Transverse colon (tissue), 4 donors: ENCODE data around the gene SCLY. TPM values are rescaled to one million over a fixed set of nuclear protein-coding genes. Genes with fewer than 3 reads are reported as not detected.
"Not testable (repeated sequence)": the region's sequence is repeated elsewhere in the genome, so short reads cannot be mapped to it uniquely, and the experiment has no call there.

Experiments
- DNase-seq: peaks from one replicate; pipeline ENCODE4 v3.0.0-alpha.2; 2019
- H3K27ac ChIP-seq, 4 donors: fragments of 200-600 bp; sonication (generic); 2 replicates each; pipeline ENCODE4 v1.5.1; 2016 to 2018; ENCODE audit warnings: inconsistent platforms in 4 of 4
- H3K27me3 ChIP-seq: fragments of 200-600 bp; sonication (generic); 2 replicates; pipeline ENCODE4 v1.5.1; 2017; ENCODE audit warnings: inconsistent platforms
- H3K36me3 ChIP-seq, 4 donors: fragments of 200-600 bp; sonication (generic); 2 replicates each; pipeline ENCODE4 v1.5.1; 2017 to 2019; ENCODE audit warnings: inconsistent platforms in 4 of 4
- H3K4me1 ChIP-seq, 4 donors: fragments of 200-600 bp; sonication (generic); 2 replicates each; pipeline ENCODE4 v1.5.1; 2017 to 2020; ENCODE audit warnings: inconsistent platforms in 4 of 4
- H3K4me3 ChIP-seq, 4 donors: fragments of 200-600 bp; sonication (generic); 1 replicate in 1 of 4; 2 replicates in 3 of 4; pipeline versions ENCODE4 v1.5.1 to v1.6.1; 2017 to 2019; ENCODE audit warnings: inconsistent platforms in 4 of 4
- H3K9me3 ChIP-seq, 2 donors: fragments of 200-600 bp; sonication (generic); 2 replicates each; pipeline ENCODE4 v1.5.1; 2017 to 2019; ENCODE audit warnings: inconsistent platforms in 2 of 2
- EP300 ChIP-seq: sonication (generic); formaldehyde crosslinking; IDR thresholded peaks from one replicate; pipeline ENCODE4 v1.6.1; 2017; ENCODE audit warnings: antibody characterized with exemption, low read depth
- POLR2A ChIP-seq: fragments of 450-650 bp; IDR thresholded peaks from one replicate; pipeline ENCODE4 v1.6.1; 2016; ENCODE audit warnings: antibody characterized with exemption, mild to moderate bottlenecking, moderate library complexity
- POLR2AphosphoS5 ChIP-seq, 3 donors: sonication (generic); formaldehyde crosslinking; IDR thresholded peaks; one replicate each; pipeline ENCODE4 v1.6.1; 2016; ENCODE audit warnings: antibody characterized with exemption in 3 of 3
- WGBS, 2 donors: methylation state at CpG; one replicate each; pipeline ENCODE4 v1.1.5; 2018; ENCODE audit warnings: low coverage in 1 of 2; 5-methylcytosine and 5-hydroxymethylcytosine counted together
- in situ Hi-C, 4 donors: fragments of 200-750 bp; cut with MboI; loops; one replicate each; pipeline versions ENCODE4 v1.15.0 to v1.15.1; 2017; ENCODE audit warnings: low sequenced_read_pairs in 3 of 4, low pct_ligation_motif_present in 1 of 4, low pct_unique_long_range_greater_than_20kb in 1 of 4
- intact Hi-C: fragments of 100-400 bp; cut with DNase I; formaldehyde crosslinking; loops from one replicate; pipeline ENCODE4 v1.15.1; 2023; ENCODE audit warnings: low total_unique reads
- total RNA-seq, 4 donors: library from RNA; depleted of rRNA; stranded (reverse); fragments of >200 nt; gene quantifications; one replicate each; pipeline ENCODE4 v1.1.0, GENCODE V29; 2016
- TF ChIP-seq, protein P1 (sequence below), 5 experiments: fragments of 200-600 bp in 3 of 5; fragments of 450-650 bp in 2 of 5; sonication (generic) in 3 of 5; IDR thresholded peaks; 1 replicate in 2 of 5; 2 replicates in 3 of 5; pipeline ENCODE4 v1.5.1; 2016 to 2017; ENCODE audit warnings: antibody characterized with exemption in 5 of 5, inconsistent platforms in 3 of 5, mild to moderate bottlenecking in 2 of 5, moderate library complexity in 1 of 5

SCLY gene
- total RNA-seq, 4 donors from 2014 or later = 9.4 to 24.3 (median 11.1) TPM

DNA sequence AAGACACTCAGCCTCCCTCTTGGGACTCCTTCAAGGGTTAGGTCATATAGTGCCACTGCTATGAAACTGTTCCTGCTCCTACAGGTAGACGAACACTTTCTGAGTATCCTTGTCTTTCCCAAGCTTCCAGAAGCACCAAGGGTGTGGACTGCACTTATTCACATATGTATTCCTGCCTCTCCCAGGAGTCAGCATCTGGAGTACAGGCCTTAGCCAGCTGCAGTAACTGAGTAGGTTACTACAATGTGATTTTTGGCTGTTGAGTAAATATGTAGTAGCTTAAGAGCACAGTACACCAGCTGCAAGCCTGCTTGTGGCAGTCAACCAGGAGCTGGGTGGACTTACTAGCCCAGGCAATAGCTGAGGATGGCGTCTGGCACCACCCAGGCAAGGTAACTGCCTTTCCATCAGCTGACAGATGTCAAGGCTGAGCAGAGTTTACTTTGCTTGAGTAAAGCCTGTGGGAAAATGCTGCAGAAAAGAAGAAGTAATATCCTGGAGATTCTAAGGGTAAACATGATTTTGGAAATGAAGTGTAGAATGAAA is 14.0 kb upstream of the SCLY start:
- TF ChIP-seq, protein P1, sequence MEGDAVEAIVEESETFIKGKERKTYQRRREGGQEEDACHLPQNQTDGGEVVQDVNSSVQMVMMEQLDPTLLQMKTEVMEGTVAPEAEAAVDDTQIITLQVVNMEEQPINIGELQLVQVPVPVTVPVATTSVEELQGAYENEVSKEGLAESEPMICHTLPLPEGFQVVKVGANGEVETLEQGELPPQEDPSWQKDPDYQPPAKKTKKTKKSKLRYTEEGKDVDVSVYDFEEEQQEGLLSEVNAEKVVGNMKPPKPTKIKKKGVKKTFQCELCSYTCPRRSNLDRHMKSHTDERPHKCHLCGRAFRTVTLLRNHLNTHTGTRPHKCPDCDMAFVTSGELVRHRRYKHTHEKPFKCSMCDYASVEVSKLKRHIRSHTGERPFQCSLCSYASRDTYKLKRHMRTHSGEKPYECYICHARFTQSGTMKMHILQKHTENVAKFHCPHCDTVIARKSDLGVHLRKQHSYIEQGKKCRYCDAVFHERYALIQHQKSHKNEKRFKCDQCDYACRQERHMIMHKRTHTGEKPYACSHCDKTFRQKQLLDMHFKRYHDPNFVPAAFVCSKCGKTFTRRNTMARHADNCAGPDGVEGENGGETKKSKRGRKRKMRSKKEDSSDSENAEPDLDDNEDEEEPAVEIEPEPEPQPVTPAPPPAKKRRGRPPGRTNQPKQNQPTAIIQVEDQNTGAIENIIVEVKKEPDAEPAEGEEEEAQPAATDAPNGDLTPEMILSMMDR (IDR thresholded peaks at IDR 0.05) = no peak
- TF ChIP-seq POLR2A (no peak), EP300 (no peak), POLR2AphosphoS5 (IDR thresholded peaks at IDR 0.05) (no peak)
- 60 to 65% methylated on average over 1 to 2 of the region's 2 CpGs for WGBS, 2 donors
- no peaks in the 10 kb centered on the region for H3K27me3 ChIP-seq
- no peaks in the 10 kb centered on the region for H3K36me3 ChIP-seq
- in situ Hi-C loops (no loop called here), intact Hi-C loops (no loop called here)
- H3K4me1 ChIP-seq = no peaks in the 10 kb centered on the region
- DNase-seq = no peak
- H3K4me3 ChIP-seq = no peak overlapping the region
- H3K9me3 ChIP-seq = peaks cover 0 to 4% of the 10 kb centered on the region in 2 donors
- no peak overlapping the region for H3K27ac ChIP-seq

DNA sequence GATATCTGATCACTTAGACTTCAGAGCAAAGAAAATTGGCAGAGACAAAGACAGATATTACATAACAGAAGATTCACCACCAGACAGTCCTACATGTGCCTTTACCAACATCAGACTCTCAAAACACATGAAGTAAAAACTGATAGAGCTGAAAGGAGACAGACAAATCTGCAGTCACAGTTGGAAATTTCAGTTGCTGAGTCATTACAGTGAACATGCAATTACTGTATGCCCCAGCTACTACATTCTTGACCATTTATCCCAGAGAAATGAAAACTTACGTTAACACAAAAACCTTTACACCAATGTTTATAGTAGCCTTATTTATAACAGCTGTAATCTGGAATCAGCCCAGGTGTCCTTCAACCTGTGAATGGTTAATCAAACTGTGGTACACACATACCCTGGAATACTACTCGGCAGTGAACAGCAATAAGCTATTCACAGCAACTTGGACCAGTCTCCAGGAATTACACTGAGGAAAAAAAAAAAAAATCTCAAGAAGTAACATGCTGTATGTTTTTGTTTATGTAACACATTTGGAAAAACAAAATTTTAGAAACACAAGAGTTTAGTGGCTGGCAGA is 7.5 kb upstream of the SCLY start:
- Histone ChIP-seq H3K27me3 (peaks cover 15% of the 10 kb centered on the region), H3K4me3 (no peak overlapping the region), H3K27ac (no peak overlapping the region), H3K36me3 (no peaks in the 10 kb centered on the region), H3K9me3 (peaks cover 0 to 4% of the 10 kb centered on the region in 2 donors), H3K4me1 (no peaks in the 10 kb centered on the region)
- in situ Hi-C loops = no loop called here
- intact Hi-C loops = no loop called here
- 68 to 69% methylated on average over 2 of the region's 2 CpGs for WGBS, 2 donors
- no peak for DNase-seq
- no peak for TF ChIP-seq POLR2AphosphoS5 (IDR thresholded peaks at IDR 0.05)
- no peak for TF ChIP-seq POLR2A
- TF ChIP-seq, protein P1 (IDR thresholded peaks at IDR 0.05) = no peak
- TF ChIP-seq EP300 = no peak

DNA sequence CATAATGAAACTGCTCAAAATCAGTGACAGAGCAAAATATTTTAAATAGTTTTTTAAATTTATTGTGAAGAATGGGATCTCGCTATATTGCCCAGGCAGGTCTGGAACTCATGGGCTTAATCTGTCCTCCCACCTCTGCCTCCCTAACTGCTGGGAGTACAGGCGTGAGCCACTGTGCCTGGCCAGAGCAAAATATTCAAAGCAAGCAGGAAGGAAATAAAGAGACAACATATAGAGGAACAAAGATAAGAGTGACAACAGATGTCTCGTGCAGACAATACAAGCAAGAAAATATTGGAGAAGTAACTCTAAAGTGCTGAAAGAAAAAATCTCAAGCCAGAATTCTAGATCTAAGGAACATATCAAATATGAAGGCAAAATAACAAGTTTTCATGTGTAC is 5.0 kb upstream of the SCLY start:
- H3K4me3 ChIP-seq = no peak overlapping the region
- 49 to 65% methylated on average over 3 of the region's 3 CpGs for WGBS, 2 donors
- TF ChIP-seq POLR2AphosphoS5 (IDR thresholded peaks at IDR 0.05) (no peak), POLR2A (no peak), EP300 (no peak)
- TF ChIP-seq, protein P1 (IDR thresholded peaks at IDR 0.05) = no peak
- in situ Hi-C loops (no loop called here), intact Hi-C loops (no loop called here)
- no peaks in the 10 kb centered on the region for H3K9me3 ChIP-seq
- DNase-seq = no peak
- H3K36me3 ChIP-seq = no peaks in the 10 kb centered on the region
- no peak overlapping the region for H3K27ac ChIP-seq
- H3K4me1 ChIP-seq = peaks cover 0 to 9% (median 8%) of the 10 kb centered on the region in 4 donors
- peaks cover 15% of the 10 kb centered on the region for H3K27me3 ChIP-seq

GRCh38 chr2:238057696-238058575 is 2.9 kb upstream of the SCLY start:
- Histone ChIP-seq H3K4me1 (peaks cover 5 to 21% (median 16%) of the 10 kb centered on the region in 4 donors), H3K27me3 (peaks cover 15% of the 10 kb centered on the region)
- H3K4me3 ChIP-seq, H3K27ac ChIP-seq, in situ Hi-C loops, DNase-seq, H3K9me3 ChIP-seq, intact Hi-C loops, H3K36me3 ChIP-seq: not testable (repeated sequence)
- WGBS, 2 donors = 92% methylated on average over 30 of the region's 44 CpGs; no CpG with 5 or more reads in 1 of the 2 donors
